HEK293 (cell line): ENCODE data around the gene AQP9.
A peak's percentile ranks its signal among the peaks of the same experiment; 100 is the strongest.
"Not testable (repeated sequence)": the region's sequence is repeated elsewhere in the genome, so short reads cannot be mapped to it uniquely, and the experiment has no call there.

Source experiments
- CTCF ChIA-PET: fragments of 350-600 bp; formaldehyde crosslinking; extraction: SDS; loops from one replicate; lab custom pipeline; 2021; ENCODE audit warnings: antibody characterized with exemption; lab: Yijun Ruan, JAX
- POLR2A ChIA-PET: fragments of 300-600 bp; formaldehyde crosslinking; extraction: SDS; loops from one replicate; lab custom pipeline; 2020; ENCODE audit warnings: antibody characterized with exemption, inconsistent platforms; lab: Yijun Ruan, JAX
- H3K27ac ChIP-seq: fragments of 200-500 bp; sonication (Bioruptor generic); 2 replicates; pipeline ENCODE4 v1.5.1; 2014; ENCODE audit warnings: low read depth, low read length, control low read depth, inconsistent platforms; ENCODE audit errors: extremely low read depth
- H3K36me3 ChIP-seq, 2 experiments: fragments of 200-500 bp in 1 of 2; sonication (Bioruptor generic) in 1 of 2; 1 replicate in 1 of 2; 2 replicates in 1 of 2; pipeline ENCODE4 v1.5.1; 2014 to 2017; ENCODE audit warnings: inconsistent platforms in 2 of 2, low read length in 2 of 2; ENCODE audit not compliant: control insufficient read depth in 2 of 2, insufficient read depth in 1 of 2
- H3K4me1 ChIP-seq: fragments of 200-500 bp; sonication (Bioruptor generic); 2 replicates; pipeline ENCODE4 v1.5.1; 2014; ENCODE audit warnings: mild to moderate bottlenecking, low read length, inconsistent platforms; ENCODE audit not compliant: control insufficient read depth, insufficient read depth
- H3K4me3 ChIP-seq: 2 replicates; pipeline ENCODE4 v1.5.1; 2011; ENCODE audit warnings: low read depth, mild to moderate bottlenecking, control low read depth, low read length, moderate library complexity
- H3K9me3 ChIP-seq: fragments of 200-500 bp; sonication (Bioruptor generic); 2 replicates; pipeline ENCODE4 v1.5.1; 2014; ENCODE audit warnings: low read depth, low read length, inconsistent platforms; ENCODE audit not compliant: control insufficient read depth, insufficient read depth
- GLI4 ChIP-seq: fragments of 450-650 bp; formaldehyde crosslinking; IDR thresholded peaks from 2 replicates; pipeline ENCODE4 v1.5.1; 2016; ENCODE audit warnings: missing biosample characterization, missing genetic modification characterization
- INSM2 ChIP-seq: fragments of 450-650 bp; formaldehyde crosslinking; IDR thresholded peaks from 2 replicates; pipeline ENCODE4 v1.5.1; 2016; ENCODE audit warnings: missing biosample characterization, missing genetic modification characterization
- SP2 ChIP-seq: fragments of 450-650 bp; formaldehyde crosslinking; IDR thresholded peaks from 2 replicates; pipeline ENCODE4 v1.5.1; 2016; ENCODE audit warnings: missing biosample characterization, missing genetic modification characterization
- TRIM28 ChIP-seq: IDR thresholded peaks from 2 replicates; pipeline ENCODE4 v1.6.1; 2011; ENCODE audit warnings: low read length, control low read depth, borderline replicate concordance
- YY1 ChIP-seq: fragments of 450-650 bp; formaldehyde crosslinking; IDR thresholded peaks from 2 replicates; pipeline ENCODE4 v1.5.1; 2018; ENCODE audit warnings: missing biosample characterization, missing genetic modification characterization
- ZNF157 ChIP-seq: fragments of 450-650 bp; formaldehyde crosslinking; IDR thresholded peaks from 2 replicates; pipeline ENCODE4 v1.5.1; 2016; ENCODE audit warnings: missing biosample characterization, missing genetic modification characterization
- ZNF274 ChIP-seq, 2 experiments: fragments of 200-500 bp in 1 of 2; fragments of 450-650 bp in 1 of 2; sonication (Bioruptor generic) in 1 of 2; formaldehyde crosslinking in 1 of 2; IDR thresholded peaks; 2 replicates each; pipeline versions ENCODE4 v1.5.1 to v1.6.1; 2014 to 2016; ENCODE audit warnings: borderline replicate concordance in 1 of 2, inconsistent platforms in 1 of 2, low read length in 1 of 2, missing biosample characterization in 1 of 2, missing genetic modification characterization in 1 of 2
- ZNF341 ChIP-seq: fragments of 450-650 bp; formaldehyde crosslinking; IDR thresholded peaks from 2 replicates; pipeline ENCODE4; 2016; ENCODE audit warnings: low read depth, missing biosample characterization, missing genetic modification characterization
- ZNF473 ChIP-seq: fragments of 450-650 bp; formaldehyde crosslinking; IDR thresholded peaks from 2 replicates; pipeline ENCODE4 v1.5.1; 2017; ENCODE audit warnings: missing biosample characterization, missing genetic modification characterization
- ZNF596 ChIP-seq: fragments of 450-650 bp; IDR thresholded peaks from 2 replicates; pipeline ENCODE4 v1.5.0; 2018; ENCODE audit warnings: missing biosample characterization, mild to moderate bottlenecking, missing genetic modification characterization, moderate library complexity
- ZNF623 ChIP-seq: fragments of 450-650 bp; formaldehyde crosslinking; IDR thresholded peaks from 2 replicates; pipeline ENCODE4 v1.5.1; 2016; ENCODE audit warnings: missing biosample characterization, missing genetic modification characterization
- ZNF629 ChIP-seq: fragments of 450-650 bp; formaldehyde crosslinking; IDR thresholded peaks from 2 replicates; pipeline ENCODE4 v1.5.1; 2017; ENCODE audit warnings: missing biosample characterization, missing genetic modification characterization
- ZNF692 ChIP-seq: fragments of 450-650 bp; formaldehyde crosslinking; IDR thresholded peaks from 2 replicates; pipeline ENCODE4 v1.5.1; 2016; ENCODE audit warnings: missing biosample characterization, missing genetic modification characterization
- ZNF704 ChIP-seq: fragments of 450-650 bp; formaldehyde crosslinking; IDR thresholded peaks from 2 replicates; pipeline ENCODE4 v1.5.1; 2016; ENCODE audit warnings: missing biosample characterization, missing genetic modification characterization
- ZNF843 ChIP-seq: fragments of 450-650 bp; formaldehyde crosslinking; IDR thresholded peaks from 2 replicates; pipeline ENCODE4 v1.5.1; 2016; ENCODE audit warnings: missing biosample characterization, missing genetic modification characterization

Gene AQP9

GRCh38 chr15:58203537-58203936, 65.4 kb downstream of the AQP9 start:
- no peaks in the 10 kb centered on the region for H3K9me3 ChIP-seq
- no peaks in the 10 kb centered on the region for H3K36me3 ChIP-seq
- no peak overlapping the region for H3K27ac ChIP-seq
- H3K4me1 ChIP-seq = no peaks in the 10 kb centered on the region
- H3K4me3 ChIP-seq = no peak overlapping the region
- ChIA-PET POLR2A (no interaction called here), CTCF (interaction anchor here (0.6 to 0.7 kb wide), 2 partner anchors 87 to 115 kb away, joined by 3 read pairs; no protein-coding TSS in a partner anchor)
- TF ChIP-seq YY1 (tag by site-specific recombination) (no peak), ZNF274 (IDR thresholded peaks at IDR 0.05; ENCODE audit: low read length) (no peak), ZNF274 (tag by site-specific recombination; IDR thresholded peaks at IDR 0.05; ENCODE audit: borderline replicate concordance) (no peak), ZNF692 (tag by site-specific recombination) (no peak), INSM2 (no peak), SP2 (tag by site-specific recombination) (no peak), ZNF473 (tag by site-specific recombination) (no peak), ZNF596 (no peak), ZNF629 (tag by site-specific recombination) (no peak), ZNF704 (tag by site-specific recombination) (no peak), GLI4 (tag by site-specific recombination) (no peak), ZNF341 (no peak)

GRCh38 chr15:58206151-58206550, 68.0 kb downstream of the AQP9 start:
- no peak overlapping the region for H3K4me3 ChIP-seq
- no peaks in the 10 kb centered on the region for H3K9me3 ChIP-seq
- no peak for TF ChIP-seq ZNF341
- no peak for TF ChIP-seq ZNF843
- no peak for TF ChIP-seq TRIM28
- no peak for TF ChIP-seq ZNF623 (tag by site-specific recombination)
- TF ChIP-seq, all 188 proteins: peak for 0
- ChIA-PET CTCF (no interaction called here), POLR2A (no interaction called here)
- Histone ChIP-seq H3K4me1 (no peaks in the 10 kb centered on the region), H3K36me3 (no peaks in the 10 kb centered on the region), H3K27ac (no peak overlapping the region)

GRCh38 chr15:58208217-58208616, 70.0 kb downstream of the AQP9 start:
- H3K9me3 ChIP-seq, H3K36me3 ChIP-seq, POLR2A ChIA-PET, H3K27ac ChIP-seq, CTCF ChIA-PET, H3K4me3 ChIP-seq, H3K4me1 ChIP-seq: not testable (repeated sequence)
- peak; percentile 59; the same call in 1 of the 2 replicates for TF ChIP-seq ZNF157 (tag by site-specific recombination)
- TF ChIP-seq, all 188 proteins: peak for 1; not testable (repeated sequence) for 187

- H3K4me3 ChIP-seq, POLR2A ChIA-PET, H3K4me1 ChIP-seq, CTCF ChIA-PET, H3K36me3 ChIP-seq, H3K9me3 ChIP-seq, H3K27ac ChIP-seq: not testable (repeated sequence)
Observed at GRCh38 chr15:58209007-58209481, 70.9 kb downstream of the AQP9 start.

GRCh38 chr15:58210031-58210430, 71.8 kb downstream of the AQP9 start:
- H3K27ac ChIP-seq, H3K4me1 ChIP-seq, H3K9me3 ChIP-seq, H3K36me3 ChIP-seq, H3K4me3 ChIP-seq, CTCF ChIA-PET, POLR2A ChIA-PET: not testable (repeated sequence)
